ENCODE data around the gene RAE1.
A peak's percentile ranks its signal among the peaks of the same experiment; 100 is the strongest.

Gene RAE1

DNA sequence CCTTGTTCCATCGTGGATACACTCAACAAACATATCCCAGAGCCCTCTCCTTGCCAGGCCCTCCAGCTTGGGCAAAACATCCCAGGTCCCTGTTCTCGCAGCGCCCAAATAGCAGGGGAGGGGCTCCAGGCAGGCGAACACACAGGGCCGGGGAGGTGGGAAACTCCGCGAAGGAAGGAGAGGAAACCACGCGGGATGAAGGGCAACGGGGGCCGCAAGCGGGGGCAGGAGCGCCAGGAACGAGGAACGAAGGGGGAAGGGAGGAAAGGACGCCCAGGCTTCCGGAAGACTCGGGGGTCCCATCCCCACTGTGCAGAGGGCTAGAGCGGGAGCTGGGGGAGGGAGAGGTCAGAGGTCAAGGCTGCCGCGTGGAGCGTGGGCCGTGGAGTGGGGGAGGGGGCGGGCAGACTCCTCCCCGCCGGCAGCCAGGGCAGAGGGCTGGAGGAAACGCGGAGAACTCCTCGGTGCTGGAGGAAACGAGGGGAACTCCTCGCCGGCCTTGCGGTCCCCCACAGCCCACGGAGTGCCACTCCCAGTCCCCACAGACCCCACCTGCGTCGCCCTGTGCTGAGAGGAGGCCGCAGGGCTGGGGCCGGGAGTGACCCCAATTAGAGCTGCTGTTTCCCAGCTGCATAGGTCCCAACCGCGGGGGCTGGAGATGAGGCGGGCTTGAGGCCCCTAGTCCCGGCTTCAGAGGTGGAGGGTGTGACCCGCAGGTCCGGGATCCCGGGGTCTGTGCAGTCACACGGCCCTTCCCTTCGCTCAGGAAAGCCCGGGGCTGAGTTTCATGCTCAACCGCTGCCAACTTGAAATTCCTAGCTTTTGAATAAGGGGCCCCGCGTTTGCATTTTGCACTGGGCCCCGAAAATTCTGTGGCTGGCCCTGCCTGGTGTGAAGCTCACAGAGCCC is 38.9 kb downstream of the RAE1 start:
- no peak for DNase-seq

DNA sequence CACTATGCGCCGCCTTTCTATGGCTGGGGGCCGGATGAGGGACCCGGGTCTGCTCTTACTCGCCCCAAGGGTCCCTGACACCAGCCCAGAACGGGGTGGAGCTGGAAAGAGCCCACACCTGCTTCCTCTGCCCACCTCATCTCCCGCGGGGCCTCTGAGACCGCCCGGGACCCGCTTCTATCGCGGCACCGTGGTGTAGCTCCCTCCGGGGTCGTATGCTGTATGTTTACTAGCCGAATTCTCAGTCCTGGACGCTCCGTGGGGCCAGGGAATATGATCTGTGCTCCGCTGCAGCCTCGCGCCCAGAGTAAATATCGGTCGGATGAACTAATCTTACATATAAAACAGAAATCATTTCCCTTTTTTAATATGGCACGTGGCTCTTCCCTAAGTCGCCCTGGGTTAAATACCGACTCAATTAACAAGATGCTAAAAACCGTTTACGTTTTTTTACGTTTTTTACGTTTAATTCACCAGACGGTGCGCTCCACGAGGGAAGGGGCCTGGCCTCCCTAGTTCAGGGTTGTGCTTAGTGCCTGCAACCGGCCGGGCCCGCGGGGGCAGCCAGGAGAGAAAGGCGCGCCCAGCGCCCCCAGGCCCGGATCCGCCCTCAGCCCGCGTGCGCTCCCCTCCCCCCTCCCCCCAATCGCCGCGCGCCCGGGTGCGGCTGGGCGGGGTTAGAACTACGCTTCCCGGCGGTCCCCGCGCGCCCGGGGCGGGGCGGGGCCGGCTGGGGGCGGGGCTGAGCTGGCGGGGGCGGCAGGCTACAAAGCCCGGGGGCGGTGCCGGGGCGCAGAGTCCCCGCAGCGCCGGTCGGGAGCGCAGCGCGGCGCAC is 39.8 kb downstream of the RAE1 start, which contains the start of gene RBM38:
Gene RBM38 (plus strand): TSS at position 793 of the 835 bp plus-strand sequence. CDS start 186 bp downstream, outside the sequence.
- DNase-seq, result peak; percentile 67 to 79

DNA sequence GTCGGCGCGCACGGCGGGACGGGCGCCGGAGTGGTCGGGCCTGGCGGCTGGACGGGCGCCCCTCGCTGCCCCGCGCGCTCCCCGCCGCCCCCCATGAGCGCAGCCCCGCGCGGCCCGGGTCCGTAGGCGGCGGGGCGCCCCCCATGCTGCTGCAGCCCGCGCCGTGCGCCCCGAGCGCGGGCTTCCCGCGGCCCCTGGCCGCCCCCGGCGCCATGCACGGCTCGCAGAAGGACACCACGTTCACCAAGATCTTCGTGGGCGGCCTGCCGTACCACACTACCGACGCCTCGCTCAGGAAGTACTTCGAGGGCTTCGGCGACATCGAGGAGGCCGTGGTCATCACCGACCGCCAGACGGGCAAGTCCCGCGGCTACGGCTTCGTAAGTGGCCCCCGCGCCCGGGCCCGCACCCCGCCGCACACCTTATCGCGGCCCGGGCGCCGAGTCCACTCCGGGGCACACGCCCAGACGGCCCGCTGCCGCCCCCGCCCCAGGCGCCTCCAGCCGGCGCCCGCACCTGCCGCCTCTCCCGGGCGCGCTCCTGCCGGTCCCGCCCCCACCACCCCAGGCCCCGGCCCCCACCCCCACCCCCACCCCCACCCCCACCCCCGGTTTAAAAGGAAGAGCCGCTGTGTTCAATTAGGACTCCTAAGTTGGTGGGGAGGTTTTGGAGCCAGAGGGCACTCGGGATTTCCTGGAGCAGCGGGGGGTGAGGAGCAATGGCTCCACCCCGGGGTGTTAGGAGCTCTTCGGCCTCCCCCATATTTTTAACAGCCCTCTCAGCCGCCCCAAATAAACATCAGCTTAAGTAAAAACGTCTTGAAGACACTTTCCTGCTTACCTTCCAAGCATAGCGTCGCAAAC is 40.6 kb downstream of the RAE1 start:
- peak; percentile 41 to 57 for DNase-seq

DNA sequence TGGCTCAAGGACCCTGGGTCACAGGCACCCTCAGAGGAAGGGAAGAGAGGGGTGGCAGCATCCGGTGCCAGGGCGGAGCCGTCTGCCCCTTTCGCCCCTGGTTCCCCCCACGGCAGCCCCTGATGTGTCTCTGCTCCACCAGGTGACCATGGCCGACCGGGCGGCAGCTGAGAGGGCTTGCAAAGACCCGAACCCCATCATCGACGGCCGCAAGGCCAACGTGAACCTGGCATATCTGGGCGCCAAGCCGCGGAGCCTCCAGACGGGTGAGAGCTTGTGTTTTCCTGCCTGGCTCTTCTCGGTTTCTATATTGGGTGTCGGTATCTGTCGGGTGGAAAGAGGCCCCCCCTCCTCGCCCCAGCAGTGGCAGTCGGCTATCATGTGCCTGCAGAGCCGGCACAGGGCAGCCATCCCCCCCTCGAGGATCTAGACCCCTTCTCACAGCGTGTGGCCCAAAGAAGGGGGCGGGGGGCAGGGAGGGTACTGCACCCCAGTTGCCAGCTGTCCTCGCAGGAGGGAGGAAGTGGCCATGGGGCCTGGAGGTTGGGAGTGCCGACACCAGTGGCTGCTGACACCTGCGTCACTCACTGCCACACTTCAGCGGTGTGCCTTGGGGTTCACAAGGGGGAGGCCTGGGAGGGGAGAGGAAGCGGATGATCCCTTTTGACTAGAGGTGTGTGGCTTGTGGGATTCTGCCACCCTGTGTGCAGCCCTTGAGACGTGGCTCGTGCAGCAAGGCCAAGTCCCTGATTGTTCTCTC is 41.6 kb downstream of the RAE1 start:
- peak; percentile 13 to 27 for DNase-seq

DNA sequence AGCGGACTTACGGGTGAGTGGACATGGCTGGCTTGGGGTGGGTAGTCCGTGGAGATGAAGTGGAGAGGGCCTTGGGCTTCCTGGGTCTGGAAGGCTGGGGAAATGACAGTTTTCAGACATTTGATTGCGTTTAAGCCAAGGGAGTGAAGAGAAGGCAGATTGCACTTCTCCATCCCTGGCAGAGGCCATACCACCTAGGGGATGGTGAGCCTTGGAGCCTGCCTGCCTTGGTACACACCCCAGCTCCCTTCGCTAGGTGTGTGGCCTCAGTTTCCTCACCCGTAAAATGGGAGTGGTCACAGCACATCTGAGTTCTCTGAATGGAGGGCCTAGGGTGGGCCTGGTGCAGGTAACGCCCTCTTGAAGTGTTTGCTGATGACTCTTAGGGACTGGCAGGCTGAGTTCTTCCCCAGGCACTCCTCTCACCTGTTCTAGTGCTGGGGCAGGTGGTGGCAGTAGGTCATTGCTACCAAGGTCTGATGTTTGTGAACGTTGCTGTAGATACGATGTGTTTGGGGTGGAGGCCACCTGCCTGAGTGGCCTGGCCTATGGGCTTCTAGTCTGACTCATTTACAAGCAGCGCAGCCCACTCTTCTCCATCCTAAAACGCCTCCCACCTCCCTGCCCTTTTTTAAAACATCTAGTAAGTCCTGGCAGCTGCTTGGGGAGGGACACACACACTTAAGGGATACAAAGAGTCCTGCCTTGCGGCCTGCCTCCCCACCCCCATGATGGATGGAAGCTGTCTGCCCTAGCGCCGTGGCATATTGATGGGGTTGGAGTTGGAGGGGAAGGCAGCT is 42.5 kb downstream of the RAE1 start:
- DNase-seq, result peak in 1 of 2 experiments; percentile 22

DNA sequence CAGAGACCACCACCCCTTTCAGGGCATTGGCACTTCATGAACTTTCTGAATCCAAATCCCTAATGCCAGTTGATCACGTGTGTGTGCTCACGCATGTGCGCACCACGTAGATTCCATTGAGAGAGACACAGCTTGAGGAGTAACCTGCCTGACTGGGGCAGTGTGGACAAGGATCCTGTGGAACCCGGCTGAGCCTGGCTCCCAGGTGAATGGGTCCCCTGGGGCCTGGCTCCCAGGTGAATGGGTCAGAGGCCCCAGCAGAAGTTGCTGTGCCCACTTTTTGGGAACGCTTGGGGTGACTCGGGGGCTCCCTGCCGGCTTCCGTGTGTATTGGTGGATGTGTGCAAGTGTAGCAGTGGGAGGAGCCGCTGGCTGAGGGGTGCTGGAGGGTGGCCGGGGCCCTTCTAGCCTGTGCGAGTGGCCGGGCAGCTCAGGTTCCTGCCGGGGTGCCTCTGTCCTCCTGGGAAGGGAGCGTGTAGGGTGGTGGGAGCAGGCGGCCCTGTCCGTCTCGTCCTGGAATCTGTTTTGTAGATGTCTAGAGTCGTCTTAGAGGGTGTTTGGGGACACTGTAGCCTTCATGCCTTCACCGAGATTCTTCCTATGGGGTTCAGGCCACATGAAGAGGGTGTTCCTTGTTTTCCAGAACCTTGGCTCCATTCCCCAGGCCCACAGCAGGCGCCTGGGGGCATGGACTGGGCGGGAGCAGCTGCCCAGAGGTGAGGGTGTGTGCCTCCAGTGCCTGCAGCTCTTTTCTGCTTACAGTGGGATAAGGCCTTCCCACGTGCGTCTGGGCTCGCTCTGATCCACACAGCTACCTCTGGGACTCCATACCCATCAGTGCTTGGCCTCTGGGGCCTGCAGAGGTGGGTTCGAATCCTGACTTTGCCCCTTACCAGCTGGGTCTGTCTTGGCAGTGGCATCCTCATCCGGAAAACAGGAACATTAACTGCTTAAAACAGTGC is 43.3 kb downstream of the RAE1 start:
- no peak for DNase-seq

DNA sequence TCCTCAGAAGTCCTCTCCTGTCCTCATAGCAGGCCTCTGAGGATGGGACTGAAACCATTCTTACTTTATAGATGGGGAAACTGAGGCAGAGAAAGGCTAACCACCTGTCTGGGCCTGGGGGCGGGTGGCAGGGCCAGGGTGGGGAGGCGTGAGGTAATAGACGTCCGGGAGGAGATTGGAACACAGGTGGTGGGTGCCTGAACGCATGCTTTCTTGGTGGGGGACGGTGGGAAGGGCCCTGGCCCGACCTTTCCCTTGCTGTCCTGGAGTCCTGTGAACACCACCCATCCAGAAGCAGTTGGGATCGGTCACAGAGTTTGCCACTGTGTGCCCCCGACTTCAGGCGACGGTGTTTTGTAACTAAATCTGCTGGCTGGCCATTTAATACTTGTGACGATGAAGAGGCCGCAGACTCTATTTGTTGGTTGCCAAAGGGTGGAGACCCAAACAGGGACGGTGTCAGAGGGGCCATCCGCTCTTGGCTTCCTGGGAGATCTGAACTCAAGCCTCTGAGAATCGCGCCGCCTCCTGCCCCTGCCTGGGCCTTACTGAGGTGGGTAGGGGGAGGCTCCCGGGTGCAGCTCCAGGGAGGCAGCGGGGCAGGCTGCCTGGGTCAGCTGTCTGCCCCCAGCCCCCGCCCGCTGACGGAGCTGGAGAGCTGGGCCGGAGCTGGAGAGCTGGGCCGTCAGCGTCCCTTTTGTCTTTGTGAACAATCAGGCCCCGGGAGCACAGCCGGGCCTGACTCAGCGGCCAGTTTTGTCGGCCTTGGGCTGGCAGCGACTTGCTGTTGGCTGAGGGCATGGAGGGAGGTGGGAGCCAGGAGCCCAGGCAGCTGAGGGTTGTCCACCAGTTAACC is 44.3 kb downstream of the RAE1 start:
- DNase-seq, result no peak

DNA sequence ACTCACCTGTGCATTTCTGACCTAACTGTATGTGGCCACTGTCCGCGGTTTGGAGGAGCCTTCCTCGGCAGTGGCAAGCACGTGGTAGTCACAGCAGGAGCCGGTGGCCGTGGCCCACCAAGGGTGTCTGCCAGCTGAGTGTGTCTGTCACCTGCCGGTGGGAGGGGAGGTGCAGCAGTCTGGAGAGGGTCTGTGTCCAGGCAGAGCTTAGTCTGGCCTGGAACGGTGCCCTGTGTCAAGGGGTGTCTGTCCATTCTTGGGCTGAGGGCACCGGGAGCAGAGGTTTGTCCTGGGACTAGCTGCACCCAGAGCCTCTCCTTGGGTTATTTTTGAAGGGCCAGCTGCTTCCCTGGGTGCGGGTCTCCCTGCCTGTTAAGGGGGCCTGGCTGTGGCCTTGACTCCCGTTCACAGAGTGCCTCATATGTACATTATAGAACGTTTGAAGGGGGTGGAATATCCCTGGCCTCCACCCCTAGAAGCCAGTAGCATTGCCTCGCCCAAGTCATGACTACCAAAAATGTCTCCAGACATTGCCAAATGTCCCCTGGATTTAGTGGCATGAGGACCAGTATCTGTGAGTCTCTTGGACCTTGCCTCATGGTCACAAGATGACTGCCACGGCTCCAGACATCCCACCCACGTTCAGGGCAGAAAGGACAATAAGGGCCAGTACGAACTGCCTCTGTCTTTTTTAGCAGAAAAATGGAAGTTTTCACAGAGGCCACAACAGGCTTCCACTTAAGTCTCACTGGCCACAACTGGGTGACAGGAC is 45.3 kb downstream of the RAE1 start:
- DNase-seq, result no peak

DNA sequence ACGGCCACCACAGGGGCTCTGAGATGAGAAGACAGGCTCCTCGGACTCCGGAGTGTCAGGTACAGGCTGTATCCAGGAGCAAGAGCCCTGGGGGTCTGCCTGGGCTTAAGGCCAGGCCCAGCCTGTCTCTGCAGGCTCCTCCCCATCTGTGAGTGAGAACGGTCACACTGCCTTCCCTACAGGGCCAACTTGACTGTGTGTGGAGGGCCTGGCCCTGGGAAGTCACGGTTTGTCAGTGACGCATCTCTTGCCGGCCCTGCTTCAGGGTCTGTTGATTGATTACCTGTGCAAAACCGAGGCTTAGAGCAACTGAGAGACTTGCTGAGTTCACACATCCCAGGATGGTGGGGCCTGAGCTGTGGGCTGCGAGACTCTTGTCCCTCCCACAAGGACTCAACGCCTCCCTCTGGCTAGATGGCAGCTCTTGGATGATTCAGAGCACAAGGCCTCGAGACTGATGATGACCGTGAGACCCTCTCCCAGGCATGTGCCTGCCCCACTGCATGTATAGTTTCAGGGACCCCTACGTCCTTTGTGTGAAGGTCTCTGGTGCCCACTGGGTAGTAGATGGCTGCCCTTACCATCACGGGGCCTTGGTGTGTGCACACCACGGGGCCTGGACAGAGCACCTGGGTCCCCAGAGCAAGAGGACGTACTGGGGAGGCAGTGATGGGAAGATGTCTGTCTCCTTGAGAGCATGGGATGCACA is 46.1 kb downstream of the RAE1 start:
- no peak for DNase-seq

DNA sequence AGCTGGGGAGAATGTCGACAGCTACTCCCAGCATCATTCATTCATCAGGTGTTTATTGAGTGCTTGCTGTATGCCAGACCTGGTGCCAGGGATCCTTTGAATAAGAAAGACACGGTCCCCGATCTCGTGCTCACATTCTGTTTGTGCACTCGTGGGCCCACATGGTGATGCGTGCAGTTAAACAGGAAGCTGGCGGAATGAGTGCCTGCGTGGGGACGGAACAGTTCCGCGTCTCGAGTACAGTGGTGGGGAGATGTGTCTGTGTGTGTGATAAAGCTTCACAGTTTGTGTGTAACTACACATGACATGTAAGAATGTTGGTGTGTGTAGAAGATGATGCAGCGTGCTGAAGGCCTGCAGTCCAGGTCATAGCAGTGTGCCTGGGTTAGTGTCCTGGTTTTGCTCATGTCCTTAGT is 46.6 kb downstream of the RAE1 start:
- peak in 1 of 2 experiments; percentile 17 for DNase-seq

DNA sequence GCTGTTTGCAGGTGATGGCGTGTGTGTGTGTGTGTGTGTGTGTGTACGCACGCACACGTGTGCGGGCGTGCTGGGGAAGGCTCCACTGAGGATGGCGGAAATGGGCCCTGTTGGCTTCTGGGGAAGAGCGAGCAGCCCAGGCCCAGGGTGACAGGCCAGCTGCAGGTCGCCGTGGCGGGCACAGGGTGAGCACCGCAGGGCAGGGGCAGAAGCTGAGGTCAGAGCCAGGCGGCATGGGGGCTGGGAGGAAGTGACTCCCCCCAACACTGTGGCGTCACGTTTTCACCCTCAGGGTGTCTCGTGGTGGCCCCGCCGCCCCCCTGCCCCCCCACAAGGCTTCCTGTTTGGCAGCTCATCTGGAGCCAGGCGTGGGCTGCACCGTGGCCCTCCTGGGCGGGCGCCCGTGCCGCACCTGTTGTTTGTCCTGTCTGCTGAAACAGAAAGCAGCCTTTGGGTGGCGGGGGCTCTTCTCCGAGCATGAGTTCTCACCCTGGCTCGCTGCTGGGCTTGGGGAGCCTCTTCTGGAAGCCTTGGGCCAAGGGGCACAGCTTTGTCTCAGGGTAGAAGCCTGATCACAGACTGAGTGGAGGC is 47.3 kb downstream of the RAE1 start:
- DNase-seq, result peak; percentile 65 to 84

DNA sequence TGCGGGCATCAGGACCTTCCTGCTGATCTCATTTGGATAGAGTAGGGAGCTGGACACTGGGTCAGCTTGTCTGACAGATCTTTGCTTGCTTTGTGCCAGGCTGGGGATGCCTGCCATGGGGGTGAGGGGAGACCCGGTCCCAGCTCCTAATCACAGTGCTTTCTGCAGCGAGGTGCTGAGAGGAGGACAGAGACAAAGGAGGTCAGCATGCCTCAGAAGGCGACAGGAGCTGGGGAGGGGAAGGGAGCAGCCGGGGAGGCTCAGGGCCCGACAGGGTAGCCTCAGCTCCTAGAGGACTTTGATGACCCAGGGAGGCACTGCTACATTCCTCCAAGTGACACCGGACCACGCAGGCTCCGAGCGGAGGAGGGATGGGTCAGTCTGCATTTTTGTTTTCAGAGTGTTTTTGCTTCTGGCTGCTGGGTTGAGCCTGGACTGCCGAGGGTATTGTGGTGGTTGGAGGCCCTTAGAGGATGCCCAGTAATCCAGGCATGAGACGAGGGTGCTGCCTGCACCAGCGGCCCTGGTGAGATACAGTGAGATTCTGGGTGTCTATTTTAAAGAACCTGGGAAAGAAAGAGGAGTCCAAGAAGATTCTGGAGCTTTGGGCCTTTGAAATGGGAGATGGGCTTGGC is 48.0 kb downstream of the RAE1 start:
- DNase-seq, result no peak

DNA sequence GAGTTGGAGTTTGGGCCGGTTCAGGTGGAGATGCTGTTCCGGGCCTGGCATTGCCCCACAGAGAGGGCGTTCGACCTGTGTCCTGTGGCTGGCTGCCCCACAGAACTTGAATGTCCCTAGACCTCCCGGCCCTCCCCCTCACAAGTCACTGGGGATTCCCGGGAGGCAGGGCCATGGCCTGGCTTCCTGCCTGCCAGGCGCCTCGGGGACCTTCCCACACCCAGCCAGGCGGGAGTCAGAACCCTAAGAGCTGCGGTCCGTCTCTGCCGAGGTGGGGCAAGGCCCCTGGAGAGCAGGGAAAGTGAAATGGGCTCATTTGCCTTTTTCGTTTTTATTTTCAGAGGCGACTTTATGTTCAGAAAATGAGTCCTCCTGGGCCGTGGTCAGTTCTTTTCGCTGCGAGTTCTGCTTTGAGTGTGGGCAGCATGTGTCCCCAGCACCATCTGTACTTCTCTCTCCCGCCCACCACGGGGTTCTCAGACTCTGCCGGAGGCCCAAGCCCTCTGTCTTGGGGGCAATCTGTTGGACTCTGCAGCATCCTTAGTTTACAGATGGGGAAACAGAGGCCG is 48.6 kb downstream of the RAE1 start:
- DNase-seq, result no peak

DNA sequence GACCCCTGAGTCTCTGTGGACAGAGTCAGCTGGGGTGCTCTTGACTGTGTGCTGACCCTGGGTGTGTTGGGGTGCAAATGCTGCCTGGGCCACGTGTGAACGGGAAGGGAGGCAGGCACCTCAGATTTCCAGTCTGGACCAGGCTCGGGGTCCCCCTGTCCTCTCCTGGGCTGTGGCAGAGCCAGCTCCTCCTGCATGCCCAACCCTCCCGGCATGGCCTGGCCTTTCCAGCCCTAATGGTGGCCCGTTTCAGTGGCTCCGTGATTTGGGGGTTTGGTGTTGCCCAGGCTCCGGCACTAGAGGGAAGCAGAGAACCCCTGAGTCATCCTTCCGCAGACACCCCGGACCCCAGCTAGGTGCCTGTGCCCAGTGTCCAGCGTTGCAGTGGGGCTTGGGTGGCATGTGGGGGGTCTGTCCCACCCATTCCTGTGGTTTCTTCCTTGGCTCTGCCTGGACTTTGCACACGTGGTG is 49.2 kb downstream of the RAE1 start:
- DNase-seq, result no peak

DNA sequence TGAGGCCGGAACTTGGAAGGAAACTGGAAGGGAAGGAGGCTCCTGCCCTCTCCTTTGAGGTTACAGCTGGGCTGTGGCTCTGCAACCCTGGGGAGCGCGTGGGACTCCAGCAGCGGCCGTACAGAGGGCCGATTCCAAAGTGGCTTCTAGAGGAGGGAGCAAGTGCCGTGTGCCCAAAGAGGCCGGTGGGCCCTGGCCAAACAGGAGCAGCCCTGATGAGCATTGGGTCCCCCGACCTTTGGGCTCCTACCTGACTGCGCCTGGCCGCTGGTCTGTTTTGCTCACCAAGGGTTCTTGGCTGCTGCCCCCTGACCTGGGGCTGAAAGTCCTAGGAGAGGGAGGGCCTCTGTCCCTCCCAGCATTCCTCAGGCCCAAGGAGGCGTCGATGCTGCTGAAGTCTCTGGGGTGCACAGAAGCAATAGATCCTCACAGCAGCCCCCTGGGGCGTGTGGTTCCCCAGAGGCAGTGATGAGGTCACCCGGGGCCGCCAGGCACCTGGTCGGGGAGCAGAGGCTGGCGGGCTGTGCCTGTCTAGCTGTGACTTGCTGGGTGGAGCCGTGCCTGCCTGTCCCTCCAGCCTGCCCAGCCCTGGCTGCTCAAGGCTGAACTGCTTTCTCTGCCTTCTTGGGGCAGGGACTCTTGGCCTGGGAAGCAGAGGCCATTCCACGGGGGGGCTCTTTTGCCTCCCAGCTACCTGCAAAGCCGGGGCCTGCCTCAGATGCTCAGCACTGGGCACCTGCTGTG is 49.9 kb downstream of the RAE1 start:
- no peak for DNase-seq
